PC-9 (cell line): ENCODE data around the gene IL16. TPM values are rescaled to one million over a fixed set of nuclear protein-coding genes. Genes with fewer than 3 reads are reported as not detected.

Source experiments
- BruUV-seq: library from RNA; stranded (reverse); fragments of 400-500 nt; replicated peaks from 2 replicates; lab custom pipeline; 2021; lab: Mats Ljungman, UMichigan
- CTCF ChIA-PET: fragments of 300-600 bp; sonication (Branson Sonifier 250); formaldehyde crosslinking; loops from one replicate; lab custom pipeline; 2022; ENCODE audit warnings: antibody characterized with exemption; lab: Charles Lee
- POLR2A ChIA-PET: fragments of 300-600 bp; sonication (Branson Sonifier 250); formaldehyde crosslinking; loops from one replicate; lab custom pipeline; 2022; ENCODE audit warnings: antibody characterized with exemption; ENCODE audit not compliant: unreplicated experiment; lab: Charles Lee
- DNase-seq, 2 experiments: peaks; one replicate each; pipeline versions ENCODE4 v3.0.0 to v3.0.0-alpha.2; 2015 to 2022; ENCODE audit warnings: mixed read lengths in 1 of 2
- H2AFZ ChIP-seq: fragments of 200-600 bp; sonication (generic); 2 replicates; pipeline ENCODE4 v1.8.1; 2017; ENCODE audit warnings: antibody characterized with exemption
- H3F3A ChIP-seq: fragments of 200-600 bp; sonication (generic); 2 replicates; pipeline ENCODE4 v1.8.1; 2017; ENCODE audit warnings: antibody characterized with exemption, mild to moderate bottlenecking, low read depth; ENCODE audit not compliant: insufficient read depth
- H3K27ac ChIP-seq: fragments of 200-600 bp; sonication (generic); 2 replicates; pipeline ENCODE4 v1.6.1; 2016; ENCODE audit warnings: mixed run types
- H3K27me3 ChIP-seq: fragments of 200-600 bp; sonication (generic); 2 replicates; pipeline ENCODE4 v1.6.1; 2016; ENCODE audit warnings: low read depth, mixed run types; ENCODE audit not compliant: insufficient read depth
- H3K36me3 ChIP-seq: fragments of 200-600 bp; sonication (generic); 2 replicates; pipeline ENCODE4 v1.6.1; 2016; ENCODE audit warnings: low read depth, mixed run types
- H3K4me1 ChIP-seq: fragments of 200-600 bp; sonication (generic); replicated peaks from 2 replicates; pipeline ENCODE4 v1.6.1; 2016; ENCODE audit warnings: mixed run types; ENCODE audit not compliant: insufficient read depth
- H3K4me2 ChIP-seq: fragments of 200-600 bp; sonication (generic); 2 replicates; pipeline ENCODE4 v1.6.1; 2017; ENCODE audit warnings: mixed run types
- H3K4me3 ChIP-seq: fragments of 200-600 bp; sonication (generic); 2 replicates; pipeline ENCODE4 v1.6.1; 2016; ENCODE audit warnings: mixed run types
- H3K79me2 ChIP-seq: fragments of 200-600 bp; sonication (generic); 2 replicates; pipeline ENCODE4 v1.6.1; 2017; ENCODE audit warnings: low read depth, mixed run types
- H3K9me2 ChIP-seq: fragments of 200-600 bp; sonication (generic); 2 replicates; pipeline ENCODE4 v1.8.1; 2017; ENCODE audit warnings: mild to moderate bottlenecking; ENCODE audit not compliant: insufficient read depth
- H3K9me3 ChIP-seq: fragments of 200-600 bp; sonication (generic); 2 replicates; pipeline ENCODE4 v1.8.1; 2016; ENCODE audit warnings: low read depth; ENCODE audit not compliant: insufficient read depth
- H4K20me1 ChIP-seq: fragments of 200-600 bp; sonication (generic); 2 replicates; pipeline ENCODE4 v1.8.1; 2017; ENCODE audit not compliant: insufficient read depth
- CTCF ChIP-seq: fragments of 200-600 bp; sonication (generic); conservative IDR thresholded peaks from 2 replicates; pipeline ENCODE4 v1.6.1; 2017; ENCODE audit warnings: mixed run types, antibody characterized with exemption, mild to moderate bottlenecking, moderate library complexity
- EZH2 ChIP-seq: fragments of 200-600 bp; sonication (generic); IDR thresholded peaks from 2 replicates; pipeline ENCODE4 v1.8.0; 2017; ENCODE audit warnings: antibody characterized with exemption, low read depth
- intact Hi-C: fragments of 100-400 bp; cut with micrococcal nuclease; formaldehyde crosslinking; loops from one replicate; pipeline ENCODE4 v1.10.0; 2022; ENCODE audit not compliant: unreplicated experiment
- total RNA-seq: library from RNA; stranded (reverse); gene quantifications from 2 replicates; pipeline ENCODE4 v1.2.3, GENCODE V29; 2021

IL16 gene
- total RNA-seq, 1 experiment from 2014 or later, result 0.50 TPM

GRCh38 chr15:81311752-81312464, 115.2 kb downstream of the IL16 start:
- no peak for DNase-seq
- Histone ChIP-seq H3K36me3 (no peaks in the 10 kb centered on the region), H3K9me3 (no peaks in the 10 kb centered on the region), H3K27ac (no peak overlapping the region), H3K9me2 (no peaks in the 10 kb centered on the region), H3K79me2 (no peaks in the 10 kb centered on the region), H3K4me1 (no peaks in the 10 kb centered on the region), H3K4me2 (no peak overlapping the region), H4K20me1 (no peaks in the 10 kb centered on the region), H3K4me3 (no peak overlapping the region), H3F3A (no peaks in the 10 kb centered on the region), H3K27me3 (no peaks in the 10 kb centered on the region), H2AFZ (no peak overlapping the region)
- POLR2A ChIA-PET, result no interaction called here
- no TSS peak for BruUV-seq
- CTCF ChIA-PET, result no interaction called here
- TF ChIP-seq CTCF (no peak), EZH2 (no peak)
- intact Hi-C loops, result no loop called here

DNA sequence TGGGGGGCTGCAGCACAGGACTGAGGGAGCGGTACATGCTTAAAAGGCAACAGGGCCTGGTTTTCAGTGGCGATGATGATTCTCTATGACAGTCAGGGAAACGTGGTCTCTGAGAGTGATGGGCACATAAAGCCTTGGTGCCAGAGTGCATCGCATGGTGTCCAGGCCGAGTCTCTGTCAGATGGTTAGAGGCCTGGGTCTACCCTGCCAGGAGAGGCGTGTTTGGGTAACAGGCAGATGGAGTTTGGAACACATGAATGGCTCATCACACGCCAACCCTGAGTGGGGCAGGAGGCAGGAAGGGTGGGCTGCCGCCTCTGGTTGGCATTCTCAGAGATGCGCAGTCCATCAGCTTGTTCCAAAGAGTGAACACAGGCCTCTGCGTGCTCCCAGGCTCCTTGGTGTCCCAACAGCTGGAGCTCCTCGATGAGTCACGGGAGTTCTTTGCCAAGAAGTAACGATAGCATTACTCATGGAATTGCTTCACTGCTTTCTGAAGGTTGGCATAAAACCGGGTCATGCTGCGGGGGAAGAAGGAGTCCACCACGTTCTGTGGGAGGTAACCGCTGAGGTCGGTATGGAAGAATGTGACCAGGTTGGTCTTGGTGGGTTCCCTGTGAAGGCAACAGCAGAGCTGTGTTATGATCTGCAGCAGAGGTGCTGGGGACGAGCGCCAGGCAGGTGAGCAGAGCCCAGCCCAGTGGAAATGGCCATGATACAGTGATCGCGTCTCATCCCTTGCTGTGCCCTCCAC, 116.3 kb downstream of the IL16 start:
- Histone ChIP-seq H3K27me3 (no peaks in the 10 kb centered on the region; the same call in 1 of the 2 replicates), H3K9me3 (no peaks in the 10 kb centered on the region), H3K36me3 (no peaks in the 10 kb centered on the region), H4K20me1 (no peaks in the 10 kb centered on the region), H3K9me2 (no peaks in the 10 kb centered on the region), H3K79me2 (no peaks in the 10 kb centered on the region), H3F3A (no peaks in the 10 kb centered on the region), H3K4me2 (peak overlapping the region; percentile 33; the same call in 1 of the 2 replicates), H3K27ac (no peak overlapping the region), H3K4me3 (no peak overlapping the region), H2AFZ (no peak overlapping the region), H3K4me1 (no peaks in the 10 kb centered on the region)
- peak; percentile 75 to 85 for DNase-seq
- no TSS peak for BruUV-seq
- POLR2A ChIA-PET, result interaction anchor here (0.6 kb wide), 1 partner anchor 10 kb away, joined by 3 read pairs; no protein-coding TSS in a partner anchor
- intact Hi-C loops, result no loop called here
- TF ChIP-seq CTCF (no peak), EZH2 (no peak)
- CTCF ChIA-PET, result no interaction called here

GRCh38 chr15:81313686-81314085, 117.0 kb downstream of the IL16 start:
- Histone ChIP-seq H3K4me3 (no peak overlapping the region), H2AFZ (no peak overlapping the region), H3K4me1 (no peaks in the 10 kb centered on the region), H3K4me2 (peak overlapping the region; percentile 33; the same call in 1 of the 2 replicates), H3K27ac (no peak overlapping the region), H3K79me2 (no peaks in the 10 kb centered on the region), H4K20me1 (no peaks in the 10 kb centered on the region), H3K9me3 (no peaks in the 10 kb centered on the region), H3K27me3 (peaks cover 3% of the 10 kb centered on the region; the same call in 1 of the 2 replicates), H3K36me3 (no peaks in the 10 kb centered on the region), H3F3A (no peaks in the 10 kb centered on the region), H3K9me2 (no peaks in the 10 kb centered on the region)
- ChIA-PET CTCF (no interaction called here), POLR2A (no interaction called here)
- DNase-seq, result no peak
- no TSS peak for BruUV-seq
- intact Hi-C loops, result no loop called here
- no peak for TF ChIP-seq CTCF
- TF ChIP-seq EZH2, result no peak
